ENCODE data around the gene HSD17B4.
"Not testable (repeated sequence)": the region's sequence is repeated elsewhere in the genome, so short reads cannot be mapped to it uniquely, and the experiment has no call there.

Gene HSD17B4

DNA sequence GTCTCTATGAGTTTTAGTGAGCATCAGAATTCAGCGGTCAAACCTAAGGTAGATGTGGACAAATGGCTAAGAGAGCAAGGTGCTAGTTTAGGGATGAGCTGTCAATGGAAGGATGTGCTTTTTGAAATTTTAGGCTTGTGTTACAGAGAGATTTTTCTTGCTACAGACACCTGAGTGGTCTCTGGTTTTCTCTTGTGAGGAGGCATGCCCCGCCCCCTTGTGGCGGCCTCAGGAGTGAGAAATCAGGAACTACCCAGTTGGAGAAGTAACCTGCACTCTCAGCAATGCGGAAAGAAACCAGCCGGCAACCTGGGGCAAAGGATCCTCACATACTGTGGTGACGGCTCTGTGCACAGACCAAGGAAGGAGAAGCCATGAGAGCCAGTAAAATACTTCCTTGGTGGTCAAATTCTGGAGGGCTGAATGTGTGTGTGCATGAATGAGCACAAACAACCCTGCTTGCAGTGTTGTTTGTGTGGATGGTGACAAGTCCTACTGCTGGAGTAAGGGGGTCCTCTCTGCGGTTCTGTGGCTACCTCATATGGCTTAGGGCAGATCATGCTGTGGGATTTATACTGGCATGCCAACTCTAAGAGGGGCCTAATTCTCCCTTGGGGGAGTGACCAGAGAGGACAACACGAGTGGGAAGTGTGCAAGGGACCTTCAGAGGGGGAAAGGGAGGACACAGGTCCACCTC is 16.7 kb upstream of the HSD17B4 start:
- peak; percentile 33 for DNase-seq

DNA sequence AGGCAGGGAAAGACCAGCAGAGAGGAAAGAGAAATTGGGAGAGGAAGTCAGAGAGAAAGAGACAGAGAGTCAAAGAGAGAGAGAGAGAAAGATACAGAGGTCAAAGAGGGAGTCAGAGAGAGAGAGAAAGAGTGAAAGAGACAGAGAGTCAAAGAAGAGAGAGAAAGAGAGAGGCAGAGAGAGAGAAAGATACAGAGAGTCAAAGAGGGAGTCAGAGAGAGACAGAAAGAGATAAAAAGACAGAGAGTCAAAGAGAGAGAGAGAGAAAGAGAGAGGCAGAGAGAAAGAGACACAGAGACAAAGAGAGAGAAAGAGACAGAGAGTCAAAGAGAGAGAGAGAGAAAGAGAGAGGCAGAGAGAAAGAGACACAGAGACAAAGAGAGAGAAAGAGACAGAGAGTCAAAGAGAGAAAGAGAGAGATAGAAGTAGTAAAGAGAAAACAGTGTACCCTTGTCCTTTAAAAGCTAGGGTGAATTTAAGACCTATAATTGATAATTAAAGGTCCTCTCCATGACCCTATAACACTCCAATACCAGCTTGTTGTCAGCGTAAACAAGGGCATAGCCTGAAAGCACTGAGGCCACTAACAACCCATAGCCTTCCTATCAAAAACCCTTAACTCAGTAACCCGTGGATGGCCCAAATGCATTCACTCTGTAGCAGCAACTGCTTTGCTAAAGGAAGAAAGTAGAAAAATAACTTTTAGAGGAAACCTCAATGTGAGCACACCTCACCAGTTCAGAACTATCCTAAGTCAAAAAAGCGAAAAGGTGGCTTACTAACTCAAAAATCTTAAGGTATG is 14.3 kb upstream of the HSD17B4 start:
- not testable (repeated sequence) for DNase-seq

DNA sequence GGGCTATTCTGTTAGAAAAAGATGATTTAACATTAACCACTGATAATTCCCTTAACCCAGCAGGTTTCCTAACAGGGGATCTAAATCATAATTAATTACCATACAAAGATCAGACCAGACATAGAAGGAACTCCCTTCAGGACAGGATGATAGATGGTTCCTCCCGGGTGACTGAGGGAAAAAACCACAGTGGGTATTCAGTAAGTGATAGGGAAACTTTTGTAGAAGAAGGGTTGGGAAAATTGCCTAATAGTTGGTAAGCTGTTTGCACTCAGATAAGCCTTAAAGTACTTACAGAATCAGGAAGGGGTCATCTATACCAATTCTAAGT is 13.7 kb upstream of the HSD17B4 start:
- not testable (repeated sequence) for DNase-seq

GRCh38 chr5:119439140-119439631 is 13.1 kb upstream of the HSD17B4 start:
- DNase-seq, result no peak

DNA sequence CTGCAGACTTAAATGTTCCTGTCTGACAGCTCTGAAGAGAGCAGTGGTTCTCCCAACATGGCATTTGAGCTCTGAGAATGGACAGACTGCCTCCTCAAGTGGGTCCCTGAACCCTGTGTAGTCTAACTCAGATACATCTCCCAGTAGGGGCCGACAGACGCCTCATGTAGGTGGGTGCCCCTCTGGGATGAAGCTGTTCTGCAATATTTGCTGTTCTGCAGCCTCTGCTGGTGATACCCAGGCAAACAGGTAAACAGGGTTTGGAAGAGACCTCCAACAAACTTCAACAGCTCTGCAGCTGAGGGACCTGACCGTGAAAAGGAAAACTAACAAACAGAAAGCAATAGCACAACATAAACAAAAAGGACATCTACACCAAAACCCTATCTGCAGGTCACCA is 12.7 kb upstream of the HSD17B4 start:
- not testable (repeated sequence) for DNase-seq

DNA sequence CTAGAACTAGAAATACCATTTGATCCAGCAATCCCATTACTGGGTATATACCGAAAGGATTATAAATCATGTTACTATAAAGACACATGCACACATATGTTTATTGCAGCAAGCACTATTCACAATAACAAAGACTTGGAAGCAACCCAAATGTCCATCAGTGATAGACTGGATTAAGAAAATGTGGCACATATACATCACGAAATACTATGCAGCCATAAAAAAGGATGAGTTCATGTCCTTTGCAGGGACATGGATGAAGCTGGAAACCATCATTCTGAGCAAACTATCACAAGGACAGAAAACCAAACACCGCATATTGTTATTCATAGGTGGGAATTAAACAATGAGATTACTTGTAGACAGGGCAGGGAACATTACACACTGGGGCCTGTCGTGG is 7.7 kb upstream of the HSD17B4 start:
- not testable (repeated sequence) for DNase-seq

GRCh38 chr5:119445544-119445943 is 6.8 kb upstream of the HSD17B4 start:
- no peak for DNase-seq

GRCh38 chr5:119449882-119450281 is 2.4 kb upstream of the HSD17B4 start:
- no peak for DNase-seq

- not testable (repeated sequence) for DNase-seq
Observed at GRCh38 chr5:119450627-119451026, 1.7 kb upstream of the HSD17B4 start.

DNA sequence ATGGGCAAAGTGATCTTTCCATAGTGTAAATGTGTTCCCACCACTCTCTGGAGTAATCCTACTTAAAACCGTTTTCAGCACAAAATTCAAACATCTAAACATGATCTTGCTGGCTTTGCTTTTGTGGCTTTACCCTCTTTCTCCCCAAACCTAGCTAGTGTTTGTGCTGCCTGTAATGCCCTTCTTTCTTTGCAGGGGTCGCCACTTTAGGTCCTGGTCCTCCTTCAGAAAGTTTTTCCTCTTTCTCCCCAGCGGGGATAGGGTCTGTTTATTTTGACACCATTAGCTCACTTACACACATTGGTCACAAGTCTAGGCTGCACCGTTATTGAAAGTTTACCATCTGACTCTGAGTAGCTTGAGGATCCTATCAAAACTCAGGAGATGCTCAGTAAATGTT is 736 bp upstream of the HSD17B4 start:
- no peak for DNase-seq

GRCh38 chr5:119452060-119452372 is 281 bp upstream of the HSD17B4 start:
- no peak for DNase-seq

DNA sequence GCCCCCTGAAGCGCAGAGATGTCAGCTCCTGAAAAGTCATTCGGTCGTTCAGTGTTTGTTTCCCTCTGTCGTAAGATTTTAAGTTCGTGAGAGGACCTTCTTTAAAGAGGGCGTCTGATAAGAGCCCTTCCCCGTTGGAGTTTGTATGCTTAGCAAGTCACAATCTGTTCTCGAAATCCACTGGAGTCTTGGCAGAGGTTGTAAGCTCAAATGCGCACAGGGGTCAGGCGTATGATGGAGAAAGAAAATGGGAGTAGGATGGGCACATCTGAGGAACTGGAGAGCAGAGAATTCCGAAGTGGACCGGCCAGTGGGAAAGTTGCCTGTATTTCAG is 710 bp downstream of the HSD17B4 start:
- DNase-seq, result peak; percentile 11

DNA sequence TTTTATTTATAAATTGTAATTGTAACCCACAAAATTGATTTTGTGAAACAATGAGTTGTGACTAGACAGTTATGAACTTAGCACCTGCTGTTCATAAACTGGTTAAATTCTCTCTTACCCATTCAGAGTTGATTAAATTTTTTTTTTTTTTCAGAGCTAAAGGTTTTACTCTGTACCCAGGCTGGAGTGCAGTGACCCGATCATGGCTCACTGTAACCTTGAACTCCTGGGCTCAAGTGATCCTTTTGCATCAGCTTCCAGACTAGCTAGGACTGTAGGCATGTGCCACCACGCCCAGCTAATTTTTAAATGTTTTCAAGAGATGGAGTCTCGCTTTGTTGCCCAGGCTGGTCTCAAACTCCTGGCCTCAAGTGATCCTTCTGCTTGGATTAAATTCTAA is 1.9 kb downstream of the HSD17B4 start:
- DNase-seq, result no peak

DNA sequence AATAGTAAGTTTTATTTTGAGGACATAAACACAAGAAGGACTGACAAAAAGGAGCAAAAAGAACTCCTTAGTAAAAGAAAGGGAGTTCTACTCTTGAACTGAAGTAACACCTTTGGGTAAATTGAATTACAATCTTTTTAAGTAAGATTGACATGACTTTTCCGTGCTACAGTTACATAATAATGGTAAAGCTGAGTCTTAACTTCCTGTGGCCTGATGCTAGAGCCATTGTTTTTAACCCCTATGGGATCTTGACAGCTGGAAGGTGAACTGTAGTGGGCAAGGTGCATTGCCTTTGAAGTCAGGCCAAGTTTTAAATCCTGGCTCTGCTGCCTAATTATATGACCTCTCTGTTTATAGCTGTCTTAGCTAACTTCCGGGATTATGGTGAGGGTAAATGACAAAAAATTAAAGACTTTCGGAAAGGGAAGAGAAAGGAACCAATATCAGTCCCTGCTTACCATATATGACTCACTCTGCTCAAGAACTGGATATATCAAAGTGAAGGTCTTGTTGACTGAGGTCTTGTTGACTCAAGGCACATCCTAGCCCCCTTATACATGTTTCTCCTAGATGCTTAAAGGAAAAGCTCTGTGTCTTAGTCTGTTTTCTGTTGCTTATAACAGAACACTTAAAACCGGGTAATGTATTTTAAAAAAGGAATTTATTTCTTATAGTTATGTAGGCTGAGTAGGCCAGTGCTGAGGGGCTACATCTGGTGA is 6.8 kb downstream of the HSD17B4 start:
- DNase-seq, result no peak

- DNase-seq, result no peak
Observed at GRCh38 chr5:119465640-119466039, 13.3 kb downstream of the HSD17B4 start.

- DNase-seq, result no peak
Observed at GRCh38 chr5:119468286-119468685, 16.0 kb downstream of the HSD17B4 start.

DNA sequence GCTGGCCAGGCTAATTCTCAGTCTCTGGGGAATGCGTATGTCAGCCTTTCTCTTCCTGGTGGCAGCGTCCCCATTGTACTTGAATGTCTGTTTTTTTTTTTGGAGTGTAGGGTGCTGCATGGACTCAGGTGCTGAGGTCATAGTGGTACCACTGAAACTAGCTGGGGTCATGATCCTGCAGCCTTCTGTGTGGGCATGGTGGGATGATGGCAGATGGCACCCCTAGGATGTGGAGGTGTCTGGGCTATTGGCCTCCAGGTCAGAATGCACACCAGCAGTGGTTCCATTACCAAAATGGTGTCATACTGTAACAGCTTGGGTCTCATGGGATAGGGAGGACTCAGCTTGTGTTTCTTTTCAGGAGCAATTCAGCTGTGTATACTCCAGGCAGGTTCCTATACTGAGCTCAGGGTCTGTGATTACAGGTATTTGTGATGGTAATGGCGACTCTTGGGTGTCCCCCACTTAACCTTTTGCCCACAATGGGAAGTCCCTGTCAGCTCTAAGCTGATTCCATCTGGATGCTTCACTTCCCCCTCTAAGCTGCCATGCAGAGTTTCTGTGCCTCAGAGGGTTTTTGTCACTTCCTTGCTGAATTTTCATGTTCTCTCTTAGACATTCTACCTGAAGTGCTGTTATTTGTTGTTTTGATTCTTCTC is 17.9 kb downstream of the HSD17B4 start:
- DNase-seq, result no peak

DNA sequence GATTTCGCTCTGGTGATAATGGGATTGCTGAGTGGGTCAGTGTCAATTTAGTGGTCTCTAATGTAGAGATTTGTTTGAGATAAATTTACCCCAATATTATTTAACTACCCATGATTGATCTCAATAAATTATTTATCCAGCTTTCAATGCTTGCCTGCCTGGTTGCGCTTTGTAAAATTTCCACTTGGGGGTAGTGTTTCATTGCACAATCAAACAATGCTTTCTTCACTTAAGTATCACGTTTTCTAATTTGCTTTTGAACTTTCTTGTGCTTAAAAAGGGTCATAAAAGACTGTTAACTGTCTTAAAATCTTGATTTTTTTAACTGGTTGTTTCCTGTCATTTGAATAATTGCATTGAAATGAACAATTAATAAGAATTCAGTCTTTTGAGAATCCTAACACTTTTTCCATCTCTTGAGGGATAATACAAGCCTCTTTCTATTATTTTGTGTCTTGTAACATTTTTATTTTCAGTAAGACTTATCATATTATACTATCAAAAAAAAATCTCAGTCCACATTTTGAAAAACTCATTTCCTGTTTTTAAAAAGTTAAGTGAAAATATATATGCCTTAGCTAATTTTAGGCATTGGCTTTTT is 18.7 kb downstream of the HSD17B4 start:
- peak; percentile 38 for DNase-seq

DNA sequence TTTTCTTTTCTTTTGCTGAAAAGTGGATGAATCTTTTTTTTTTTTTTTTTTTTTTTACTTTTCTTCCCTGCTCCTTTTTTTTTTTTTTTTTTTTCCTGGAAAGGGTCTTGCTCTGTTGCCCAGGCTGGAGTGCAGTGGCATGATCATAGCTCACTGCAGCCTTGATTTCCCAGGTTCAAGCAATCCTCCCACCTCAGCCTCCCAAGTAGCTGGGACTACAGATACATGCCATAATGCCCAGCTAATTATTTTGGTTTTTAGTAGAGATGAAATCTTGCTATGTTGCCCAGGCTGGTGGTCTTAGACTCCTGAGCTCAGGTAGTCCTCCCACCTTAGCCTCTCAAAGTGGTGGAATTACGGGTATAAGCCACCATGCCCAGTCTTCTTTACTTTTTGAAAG is 20.9 kb downstream of the HSD17B4 start:
- DNase-seq, result no peak

- no peak for DNase-seq
Observed at GRCh38 chr5:119476341-119476740, 24.0 kb downstream of the HSD17B4 start.

DNA sequence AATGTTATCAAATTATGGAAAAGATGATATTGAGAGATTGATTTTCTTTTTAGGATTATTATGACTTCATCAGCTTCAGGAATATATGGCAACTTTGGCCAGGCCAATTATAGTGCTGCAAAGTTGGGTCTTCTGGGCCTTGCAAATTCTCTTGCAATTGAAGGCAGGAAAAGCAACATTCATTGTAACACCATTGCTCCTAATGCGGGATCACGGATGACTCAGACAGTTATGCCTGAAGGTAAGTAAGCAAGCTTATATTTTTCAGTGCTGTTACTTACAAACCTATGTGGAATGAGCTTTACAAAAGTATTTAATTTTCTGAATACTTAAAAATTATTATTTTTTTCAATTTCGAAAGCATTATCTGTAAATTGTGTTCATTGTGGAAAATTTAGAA is 26.5 kb downstream of the HSD17B4 start:
- DNase-seq, result no peak

DNA sequence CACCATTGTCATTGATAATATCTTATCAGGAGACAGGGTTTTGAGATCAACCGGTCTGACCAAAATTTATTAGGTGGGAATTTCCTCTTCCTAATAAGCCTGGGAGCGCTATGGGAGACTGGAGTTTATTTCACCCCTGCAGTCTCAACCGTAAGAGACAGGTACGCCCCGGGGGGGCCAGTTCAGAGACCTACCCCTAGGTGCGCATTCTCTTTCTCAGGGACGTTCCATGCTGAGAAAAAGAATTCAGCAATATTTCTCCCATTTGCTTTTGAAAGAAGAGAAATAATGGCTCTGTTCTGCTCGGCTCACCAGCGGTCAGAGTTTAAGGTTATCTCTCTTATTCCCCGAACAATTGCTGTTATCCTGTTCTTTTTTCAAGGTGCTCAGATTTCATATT is 28.3 kb downstream of the HSD17B4 start:
- DNase-seq, result not testable (repeated sequence)

GRCh38 chr5:119483155-119483554 is 30.9 kb downstream of the HSD17B4 start:
- DNase-seq, result no peak

Measured in fibroblast of skin of right quadriceps (primary cell).